ENCODE results near the gene DLST. TPM values are rescaled to one million over a fixed set of nuclear protein-coding genes. Genes with fewer than 3 reads are reported as not detected.

DLST gene
- polyA plus RNA-seq, 1 donor: 140 TPM

DNA sequence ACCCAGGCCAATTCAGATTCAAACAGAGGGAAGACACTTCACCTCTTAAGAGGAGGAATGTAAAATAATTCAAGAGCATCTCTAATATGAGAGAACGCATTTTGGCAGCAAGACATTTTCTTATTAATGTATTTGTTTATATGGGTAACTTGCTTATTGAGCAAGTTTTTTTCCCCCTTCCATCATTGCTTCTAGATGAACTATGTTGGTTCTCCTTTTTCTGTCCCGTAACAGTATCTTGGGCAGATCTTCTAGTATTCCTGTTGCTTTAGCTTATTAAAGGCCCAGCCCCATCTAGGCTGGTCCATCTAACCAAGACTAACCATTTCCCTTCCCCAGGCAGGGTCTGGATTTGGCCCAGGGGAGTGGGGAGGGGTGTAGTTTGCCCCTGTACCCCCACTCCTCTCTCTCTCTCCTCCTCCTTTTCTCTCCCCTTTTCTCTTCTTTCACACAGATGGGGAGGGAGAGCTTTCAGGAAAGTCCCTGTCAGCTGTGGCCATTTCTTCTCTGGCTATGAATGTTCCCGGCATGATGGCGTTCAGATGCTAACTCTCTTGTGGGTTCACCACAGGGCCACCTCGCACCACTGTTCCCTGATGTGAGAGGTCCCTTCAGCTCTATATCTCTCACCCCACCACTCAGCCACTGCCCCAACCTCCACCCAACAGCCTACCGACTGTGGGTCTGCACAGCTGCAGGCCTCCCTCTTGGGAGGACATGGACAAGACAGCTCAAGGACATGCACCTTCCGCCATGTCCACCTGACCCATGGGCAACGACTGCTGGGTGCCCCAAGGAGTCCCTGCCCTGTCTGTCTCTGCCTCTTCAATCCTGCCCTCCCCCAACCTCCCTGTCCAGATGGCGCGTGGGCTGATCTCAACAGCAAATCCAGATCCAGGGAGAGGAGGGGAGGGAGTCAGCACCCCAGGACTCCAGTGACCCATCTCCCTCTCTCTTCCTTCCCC, 57.1 kb downstream of the DLST start:
- DNase-seq: no peak

DNA sequence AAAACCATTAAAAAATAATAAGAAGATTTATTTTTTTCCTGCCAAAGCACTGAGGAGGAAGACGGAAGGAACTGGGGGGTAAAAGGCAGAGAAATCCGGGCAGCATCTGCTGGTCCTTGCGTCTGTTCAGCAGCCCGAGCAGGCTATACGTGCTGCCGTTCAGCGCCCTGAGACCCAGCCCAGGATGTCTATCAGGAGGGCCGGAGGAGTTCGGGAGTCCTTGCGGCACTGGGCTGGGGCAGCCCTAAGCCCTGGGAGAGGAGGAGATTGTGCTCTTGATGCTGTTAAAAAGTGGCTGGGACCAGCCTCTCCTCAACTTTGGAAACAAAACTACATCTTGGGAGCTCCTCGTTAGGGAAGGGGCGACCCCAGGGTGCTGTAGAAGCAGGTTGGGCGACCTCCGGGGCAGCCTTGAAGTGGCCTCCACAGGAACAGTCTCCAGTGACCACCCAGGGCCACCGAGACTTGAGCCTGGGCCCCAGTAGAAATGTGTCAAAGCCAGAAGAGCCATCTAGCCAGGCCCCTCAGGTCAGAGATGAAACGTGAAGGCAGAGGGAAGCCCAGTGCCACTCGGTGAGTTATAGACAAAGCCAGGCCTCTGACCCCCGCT, 59.3 kb downstream of the DLST start:
- DNase-seq: no peak

DNA sequence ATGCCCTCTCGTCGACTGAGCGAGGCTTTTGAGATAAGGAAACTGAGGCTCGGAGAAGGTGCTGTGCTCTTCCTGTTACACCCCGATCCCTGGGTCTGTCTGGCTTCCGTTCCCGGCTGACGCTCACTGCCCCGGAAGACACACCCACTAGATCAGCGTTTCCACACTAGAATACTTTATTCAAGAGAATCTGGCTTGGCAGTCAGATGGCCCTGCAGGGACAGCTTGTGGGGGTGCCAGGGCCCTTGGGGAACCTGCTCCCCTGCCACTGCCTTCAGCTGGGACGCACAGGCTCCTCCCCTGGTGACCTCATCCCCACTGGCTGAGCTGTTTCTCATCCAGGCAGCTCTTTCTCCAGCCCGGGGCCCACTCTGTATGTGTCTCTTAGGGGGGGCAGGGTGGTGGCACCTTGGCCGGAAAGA, 60.0 kb downstream of the DLST start:
- no peak for DNase-seq

- DNase-seq: no peak
Measured at GRCh38 chr14:74942181-74942580, 60.5 kb downstream of the DLST start.

DNA sequence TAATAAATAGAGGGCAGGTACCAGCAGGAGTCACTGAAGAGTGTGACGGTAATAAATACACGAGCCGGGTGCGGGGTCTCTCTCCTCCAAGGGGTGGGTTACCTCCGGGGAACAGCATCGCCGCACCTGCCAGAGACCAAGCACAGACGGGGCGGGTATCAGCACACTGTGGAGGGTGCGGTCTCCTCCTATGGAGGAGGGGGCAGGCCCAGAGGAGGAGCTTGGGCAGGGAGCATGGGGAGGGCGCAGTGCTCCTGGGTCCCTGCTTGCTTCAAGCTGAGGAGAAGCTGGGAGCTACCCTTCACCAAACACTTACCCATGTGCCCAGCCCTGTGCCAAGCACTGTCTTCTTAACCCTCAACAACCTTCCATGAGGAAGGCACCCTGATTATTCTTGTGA, 60.9 kb downstream of the DLST start:
- no peak for DNase-seq

GRCh38 chr14:74945261-74945851, 63.6 kb downstream of the DLST start:
- no peak for DNase-seq

DNA sequence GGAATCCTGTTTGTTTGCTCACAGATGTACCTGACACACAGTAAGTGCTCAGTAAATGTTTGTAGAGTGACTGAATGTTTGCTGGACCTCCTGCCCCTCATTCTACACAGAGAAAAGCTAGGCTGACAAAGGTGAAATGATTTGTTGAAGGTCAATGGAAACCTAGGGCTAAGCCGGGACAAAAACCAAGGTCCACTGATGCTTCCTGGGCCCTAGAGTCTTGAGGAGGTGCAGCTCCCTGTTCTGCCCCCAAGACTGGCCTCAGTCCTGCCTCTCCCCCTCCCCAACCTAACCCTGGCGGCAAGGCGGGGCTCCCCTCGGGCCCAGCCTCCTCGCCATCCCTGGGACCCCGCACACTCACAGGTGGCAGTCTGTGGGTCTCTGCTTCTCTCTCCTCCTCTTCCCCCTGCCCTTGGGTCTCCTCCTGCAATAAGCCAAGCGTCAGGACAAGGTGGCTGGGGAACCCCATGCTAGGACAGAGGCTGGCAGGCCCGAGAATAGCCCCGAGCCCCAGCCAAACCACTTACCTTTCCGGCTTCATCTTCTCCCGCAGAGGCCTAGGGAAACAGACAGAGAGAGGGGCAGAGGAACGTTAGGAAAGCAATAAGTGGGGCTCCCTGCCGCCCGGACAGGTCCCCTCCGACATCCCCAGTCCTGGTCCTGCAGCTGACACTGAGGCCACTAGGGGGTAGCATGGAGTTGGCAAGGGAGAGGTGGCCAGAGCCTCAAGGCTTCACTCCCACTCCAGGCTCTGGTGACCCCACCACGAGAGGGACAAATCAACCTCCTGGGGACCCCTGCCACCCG, 64.3 kb downstream of the DLST start:
- DNase-seq: peak; percentile 76

DNA sequence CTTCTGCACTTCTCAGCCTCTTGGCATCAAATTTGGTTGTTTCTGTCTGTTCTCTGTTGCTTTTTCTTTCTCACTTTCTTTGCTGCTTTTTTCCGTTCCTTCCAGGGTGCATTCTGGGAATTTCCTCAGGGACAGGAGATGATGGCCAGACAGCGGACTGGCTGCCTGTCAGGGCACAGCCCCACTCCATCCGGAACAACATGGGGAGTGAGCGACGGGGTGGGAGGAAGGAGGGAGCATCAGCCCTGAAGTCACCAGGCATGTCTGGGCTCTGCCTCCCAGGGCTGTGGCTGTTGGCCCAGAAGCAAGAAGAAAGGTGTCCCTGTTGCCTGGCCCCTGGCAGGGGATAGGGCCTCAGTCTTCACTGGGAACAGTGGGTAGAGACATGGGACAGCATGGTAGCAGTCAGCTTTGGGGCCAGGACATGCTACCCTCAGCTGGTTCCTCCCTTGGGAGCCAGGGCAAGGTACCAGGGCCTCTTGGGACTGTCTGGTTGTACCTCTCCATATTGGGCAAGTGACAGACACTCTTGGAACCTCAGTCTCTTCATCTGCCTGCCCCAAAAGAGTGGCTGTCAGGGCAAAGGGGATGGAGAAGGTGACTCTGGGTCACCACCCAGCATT, 65.1 kb downstream of the DLST start:
- no peak for DNase-seq

DNA sequence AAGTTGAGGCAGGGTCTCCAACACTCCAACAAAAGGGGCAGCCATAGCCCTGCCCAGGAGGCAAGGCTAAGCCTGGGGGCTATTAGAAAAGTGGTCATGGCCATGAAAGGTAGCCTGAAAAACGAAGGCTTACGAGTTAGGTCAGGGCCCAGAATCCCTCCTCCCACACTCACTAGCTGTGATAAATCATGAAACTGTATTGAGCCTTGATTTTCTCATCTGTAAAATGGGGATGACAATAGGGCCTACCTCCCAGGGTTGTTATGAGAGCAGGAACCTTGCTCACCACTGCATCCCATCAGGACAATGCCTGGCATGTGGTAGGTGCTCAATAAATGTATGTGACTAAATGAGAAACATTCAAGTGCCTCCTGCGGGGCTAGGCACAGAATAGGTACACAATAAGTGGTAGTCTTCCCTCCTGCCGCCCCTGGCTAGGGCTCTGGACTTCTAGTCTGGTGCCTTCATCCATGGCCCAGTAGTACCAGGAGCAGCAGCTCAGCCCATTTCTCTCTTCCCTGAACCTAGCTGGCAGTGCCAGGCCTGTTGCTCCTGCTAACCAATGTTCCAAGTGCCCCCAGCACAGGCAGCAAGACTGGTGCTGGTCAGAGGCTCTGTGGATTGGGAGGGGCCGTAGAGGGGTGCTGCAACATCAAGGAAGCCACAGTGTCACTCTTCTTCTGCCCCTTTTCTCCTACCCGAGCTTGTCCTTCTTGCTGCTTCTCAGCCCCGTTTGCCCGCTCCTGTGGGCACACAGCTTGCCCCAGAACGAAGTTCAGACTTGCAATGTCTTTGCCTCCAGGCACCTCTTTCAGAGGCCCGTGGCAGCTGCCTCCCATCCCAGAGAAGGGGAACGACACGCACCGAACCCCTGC, 65.9 kb downstream of the DLST start:
- no peak for DNase-seq

DNA sequence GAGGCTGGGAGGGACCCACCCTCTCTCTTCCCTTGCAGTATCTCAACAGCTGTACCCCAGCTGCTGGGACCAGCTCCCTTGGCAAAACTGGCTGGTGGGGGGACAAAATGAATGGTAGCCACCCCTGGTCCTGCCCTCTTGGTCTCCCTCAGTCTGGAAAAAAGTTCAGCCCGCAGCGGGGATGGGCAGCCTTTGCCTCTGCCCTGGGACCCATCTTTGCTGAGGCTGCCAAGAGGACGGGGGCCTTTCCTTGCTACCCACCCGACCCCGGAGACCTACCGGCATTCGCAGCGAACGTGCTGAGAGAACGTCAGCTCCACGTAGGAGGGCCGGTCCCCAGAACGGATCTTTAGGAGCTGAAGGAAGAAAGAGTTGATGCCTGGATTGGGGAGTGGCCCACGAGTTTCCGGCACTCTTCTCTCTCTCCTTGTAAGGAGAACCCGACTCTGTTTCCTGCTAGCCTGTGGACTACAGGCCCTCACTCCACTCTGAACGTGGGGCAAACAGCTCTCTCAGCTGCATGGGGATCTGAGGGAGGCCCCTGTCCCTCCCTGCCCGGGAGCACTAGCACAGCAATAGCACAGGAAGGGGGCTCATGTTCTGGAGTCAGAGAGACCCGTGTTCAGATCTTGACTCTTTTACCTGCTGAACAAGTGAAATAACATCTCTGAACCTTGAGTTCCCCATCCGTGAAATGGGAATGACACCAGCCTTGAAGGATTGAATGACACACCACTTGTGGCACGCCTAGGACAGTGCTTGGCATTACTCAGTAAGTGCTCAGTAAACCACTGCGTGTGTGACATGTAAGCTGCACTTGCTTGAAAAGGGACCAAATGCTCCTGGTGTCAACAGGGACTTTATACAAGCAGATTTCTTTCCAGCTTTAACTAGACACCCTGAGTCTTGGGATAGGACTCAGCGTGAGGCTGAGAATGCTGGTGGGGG, 66.8 kb downstream of the DLST start:
- DNase-seq: no peak

DNA sequence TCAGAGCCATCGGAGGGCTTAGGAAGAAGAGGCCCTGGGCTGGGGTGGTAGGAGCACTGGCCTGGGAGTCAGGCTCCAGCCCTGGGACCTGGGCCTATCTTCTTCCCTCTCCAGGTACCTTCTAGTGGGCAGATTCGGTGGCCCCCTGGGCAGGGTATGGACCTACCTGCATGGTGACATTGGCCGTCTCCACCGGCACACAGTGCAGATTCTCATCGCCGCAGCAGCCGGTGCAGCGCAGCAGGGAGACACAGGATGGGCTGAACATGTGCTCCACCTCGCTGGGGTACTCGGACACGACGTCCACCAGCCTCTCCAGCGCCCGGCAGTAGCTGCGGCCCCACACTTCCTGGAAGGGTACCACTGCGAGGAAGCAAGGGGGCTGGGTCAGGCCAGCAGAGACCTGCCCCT, 67.5 kb downstream of the DLST start:
- no peak for DNase-seq

DNA sequence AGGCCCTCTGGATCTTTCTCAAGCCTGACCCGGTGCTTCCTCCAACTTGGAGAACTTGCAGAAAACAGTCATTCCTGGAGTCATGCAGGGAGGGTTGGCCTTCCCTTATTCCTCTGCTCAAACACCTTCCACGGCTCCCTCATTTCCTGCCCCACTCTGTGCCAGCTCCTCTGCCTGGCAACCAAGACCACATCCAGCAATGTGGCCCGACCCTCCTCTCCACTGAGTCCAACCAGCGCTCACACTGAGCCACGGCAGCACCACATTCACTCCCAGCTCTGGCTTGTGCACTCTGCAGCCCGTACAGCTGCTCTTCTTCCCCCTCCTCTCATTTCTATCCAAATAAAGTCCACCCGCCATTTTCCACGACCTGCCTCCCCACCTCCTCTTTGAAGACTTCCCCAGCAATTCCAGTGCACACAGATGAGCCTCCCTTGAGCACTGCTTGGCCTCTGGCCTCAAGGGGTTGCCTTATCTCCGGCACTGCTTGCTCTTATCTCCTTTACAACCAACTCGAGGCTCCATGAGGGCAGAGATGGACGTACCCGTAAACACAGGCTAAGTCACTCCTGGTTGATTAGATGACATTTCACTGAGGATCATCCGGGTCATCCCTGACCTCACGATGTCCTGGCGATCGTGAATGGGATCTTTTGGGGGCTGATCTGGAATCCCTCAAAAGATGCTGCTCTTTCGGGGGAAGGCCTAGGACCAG, 68.3 kb downstream of the DLST start:
- no peak for DNase-seq

DNA sequence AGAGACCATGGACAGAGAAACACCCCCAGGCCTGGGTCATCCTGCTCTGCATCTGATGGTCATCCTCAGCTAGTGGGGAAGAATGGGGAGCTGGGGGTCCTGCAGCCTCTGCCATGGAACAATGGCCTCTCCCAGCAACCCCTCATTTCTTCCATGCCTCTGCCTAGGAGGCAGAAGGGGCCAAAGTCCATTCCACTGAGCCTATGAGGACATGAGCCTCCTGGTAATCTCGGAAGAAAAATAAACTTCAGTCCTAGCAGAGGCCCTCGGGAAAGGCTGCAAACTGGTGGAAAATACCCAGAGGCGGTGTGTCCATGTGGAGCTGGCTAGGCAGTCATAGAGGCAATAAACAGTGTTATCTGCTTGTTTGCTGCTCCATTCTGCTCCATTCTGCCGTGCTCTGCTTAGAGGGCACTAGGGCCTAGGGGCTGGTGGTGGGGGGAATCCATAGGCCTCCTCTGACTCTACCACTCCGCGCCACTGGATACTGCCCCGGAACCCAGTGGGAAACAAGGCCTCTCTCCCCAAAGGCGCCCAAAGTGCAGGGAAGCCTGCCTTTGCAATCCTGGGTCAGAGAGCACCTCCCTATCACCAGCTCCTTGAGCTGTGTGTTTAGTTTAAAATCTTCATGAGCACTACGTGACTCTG, 69.2 kb downstream of the DLST start:
- DNase-seq: no peak

DNA sequence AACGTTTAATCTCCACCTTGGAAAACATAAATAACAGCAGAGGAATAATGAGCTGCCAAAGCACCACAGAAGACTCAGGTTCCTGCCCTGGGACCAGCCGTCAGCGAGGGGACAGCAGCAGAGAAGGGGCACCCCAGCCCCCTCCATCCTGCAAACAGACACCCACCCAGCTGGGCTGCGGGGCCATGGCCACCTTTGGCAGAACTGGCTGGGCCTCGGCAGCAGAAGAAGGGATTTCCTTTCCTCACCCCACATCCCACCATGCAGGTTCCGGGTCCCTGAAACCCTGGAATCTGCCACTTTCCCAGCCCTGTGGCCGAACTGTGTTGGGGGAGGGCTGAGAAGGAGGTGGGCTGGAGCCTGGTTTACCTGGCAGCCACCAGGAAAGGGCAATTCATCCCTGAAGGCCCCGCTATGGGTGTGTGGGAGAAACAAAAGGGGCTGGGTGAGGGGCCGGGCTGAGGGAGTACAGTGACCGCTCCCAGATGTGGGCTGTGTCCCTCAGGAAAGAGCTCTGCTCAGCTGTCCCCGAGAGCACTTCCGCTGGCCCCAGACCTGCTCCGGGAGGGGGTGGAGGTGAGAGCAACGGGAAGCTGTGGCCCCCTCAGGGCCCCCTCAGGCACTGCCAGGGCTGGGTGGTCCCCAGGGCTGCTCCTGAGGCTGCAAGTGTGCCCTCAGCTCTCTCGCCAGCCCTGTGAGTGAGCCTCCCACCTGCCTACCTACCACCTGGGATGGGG, 69.9 kb downstream of the DLST start:
- DNase-seq: no peak

DNA sequence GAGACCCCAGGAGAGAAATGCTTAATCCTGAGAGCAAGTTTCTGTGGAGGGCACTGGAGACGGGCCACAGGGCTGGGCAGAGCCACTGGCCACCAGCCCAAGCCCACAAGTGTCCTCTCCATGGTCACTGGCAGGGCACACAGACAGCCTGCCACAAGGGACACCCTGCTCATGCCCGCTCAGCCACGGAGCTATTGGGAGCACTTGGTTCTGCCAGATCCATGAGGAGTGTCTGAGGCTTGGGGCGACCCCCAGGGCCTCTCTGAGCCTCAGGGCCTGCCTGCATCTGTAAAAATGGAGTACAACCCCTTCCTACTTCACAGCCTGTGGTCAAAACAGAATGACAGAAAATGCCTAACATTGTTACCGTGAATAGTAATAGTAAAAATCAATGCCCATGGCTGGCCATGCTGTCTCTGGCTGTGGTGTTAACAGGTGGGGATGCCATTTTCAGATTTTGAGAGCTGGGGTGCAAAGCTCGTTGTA, 70.5 kb downstream of the DLST start:
- no peak for DNase-seq

GRCh38 chr14:74952697-74953484, 71.2 kb downstream of the DLST start:
- DNase-seq: no peak
